ENCODE data around the gene VIPR2. TPM values are rescaled to one million over a fixed set of nuclear protein-coding genes. Genes with fewer than 3 reads are reported as not detected.

Gene VIPR2
- total and polyA plus RNA-seq, 4 donors, result 0.02 to 0.91 (median 0.73) TPM

- Histone ChIP-seq H3K9ac (ENCODE audit: insufficient read depth in 1 of 2, low read length in 2 of 2) (no peak overlapping the region), H3K9me3 (ENCODE audit: control insufficient read depth in 4 of 4, insufficient read depth in 3 of 4, low read length in 3 of 4) (peaks cover 0 to 4% (median 0%) of the 10 kb centered on the region in 4 donors), H3K4me3 (no peak overlapping the region), H3K27ac (ENCODE audit: low read depth in 1 of 2, low read length in 1 of 2) (peak overlapping the region in 1 of 2 donors; percentile 52), H3K4me1 (ENCODE audit: control insufficient read depth in 5 of 5, insufficient read depth in 5 of 5, low read length in 5 of 5) (peaks cover 0 to 14% (median 0%) of the 10 kb centered on the region in 5 donors), H3K36me3 (ENCODE audit: control insufficient read depth in 4 of 4, insufficient read depth in 4 of 4, low read length in 4 of 4) (no peaks in the 10 kb centered on the region), H3K27me3 (ENCODE audit: control insufficient read depth in 3 of 3, insufficient read depth in 3 of 3, low read length in 2 of 3) (peaks cover 4 to 33% (median 27%) of the 10 kb centered on the region in 3 donors)
- no peak for ATAC-seq (ENCODE audit: insufficient read depth, low FRiP score)
- no peak for DNase-seq
- WGBS, 2 donors, result 89 to 91% methylated on average over 23 of the region's 23 CpGs
- no peak for TF ChIP-seq CTCF (IDR thresholded peaks at IDR 0.05; ENCODE audit: control extremely low read depth, extremely low read depth)
Observed at GRCh38 chr7:159140170-159140910, 4.3 kb downstream of the VIPR2 start.

DNA sequence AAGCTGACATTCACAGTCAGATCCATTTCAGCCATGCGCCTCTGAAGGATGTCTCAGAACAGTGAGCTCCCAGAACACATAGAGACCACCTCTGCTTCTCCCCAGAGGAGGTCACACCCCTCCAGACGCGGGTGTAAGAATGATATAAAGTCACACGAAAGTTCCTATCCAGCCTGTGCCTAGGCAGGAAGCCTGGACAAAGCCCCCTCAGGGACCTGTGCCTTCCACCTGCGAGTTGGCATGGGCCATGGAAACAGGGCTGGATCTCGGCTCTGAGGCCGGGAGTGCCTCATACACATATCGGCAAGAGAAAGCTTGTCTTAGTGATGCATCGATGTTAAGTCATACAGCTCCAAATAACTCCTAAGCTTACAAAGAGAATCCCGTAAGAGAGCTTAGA, 5.0 kb downstream of the VIPR2 start:
- DNase-seq, result no peak
- Histone ChIP-seq H3K9me3 (ENCODE audit: control insufficient read depth in 4 of 4, insufficient read depth in 3 of 4, low read length in 3 of 4) (peaks cover 0 to 4% (median 0%) of the 10 kb centered on the region in 4 donors), H3K9ac (ENCODE audit: insufficient read depth in 1 of 2, low read length in 2 of 2) (no peak overlapping the region), H3K27ac (ENCODE audit: low read depth in 1 of 2, low read length in 1 of 2) (no peak overlapping the region), H3K4me3 (no peak overlapping the region), H3K36me3 (ENCODE audit: control insufficient read depth in 4 of 4, insufficient read depth in 4 of 4, low read length in 4 of 4) (no peaks in the 10 kb centered on the region), H3K4me1 (ENCODE audit: control insufficient read depth in 5 of 5, insufficient read depth in 5 of 5, low read length in 5 of 5) (peaks cover 0 to 9% (median 0%) of the 10 kb centered on the region in 5 donors), H3K27me3 (ENCODE audit: control insufficient read depth in 3 of 3, insufficient read depth in 3 of 3, low read length in 2 of 3) (peaks cover 4 to 33% (median 27%) of the 10 kb centered on the region in 3 donors)
- no peak for ATAC-seq (ENCODE audit: insufficient read depth, low FRiP score)
- WGBS, 2 donors, result 93 to 95% methylated on average over 10 of the region's 10 CpGs
- TF ChIP-seq CTCF (IDR thresholded peaks at IDR 0.05; ENCODE audit: control extremely low read depth, extremely low read depth), result no peak

- peaks cover 0 to 4% (median 0%) of the 10 kb centered on the region in 4 donors for H3K9me3 ChIP-seq (ENCODE audit: control insufficient read depth in 4 of 4, insufficient read depth in 3 of 4, low read length in 3 of 4)
- no peak for TF ChIP-seq CTCF (IDR thresholded peaks at IDR 0.05; ENCODE audit: control extremely low read depth, extremely low read depth)
- no peak overlapping the region for H3K4me3 ChIP-seq
- WGBS, 2 donors, result 88 to 96% methylated on average over 10 of the region's 10 CpGs
- DNase-seq (no peak), ATAC-seq (ENCODE audit: insufficient read depth, low FRiP score) (no peak)
- H3K36me3 ChIP-seq (ENCODE audit: control insufficient read depth in 4 of 4, insufficient read depth in 4 of 4, low read length in 4 of 4), result no peaks in the 10 kb centered on the region
- H3K27me3 ChIP-seq (ENCODE audit: control insufficient read depth in 3 of 3, insufficient read depth in 3 of 3, low read length in 2 of 3), result peaks cover 4 to 33% (median 25%) of the 10 kb centered on the region in 3 donors
- peaks cover 0 to 6% (median 0%) of the 10 kb centered on the region in 5 donors for H3K4me1 ChIP-seq (ENCODE audit: control insufficient read depth in 5 of 5, insufficient read depth in 5 of 5, low read length in 5 of 5)
- H3K9ac ChIP-seq (ENCODE audit: insufficient read depth in 1 of 2, low read length in 2 of 2), result no peak overlapping the region
- H3K27ac ChIP-seq (ENCODE audit: low read depth in 1 of 2, low read length in 1 of 2), result no peak overlapping the region
Observed at GRCh38 chr7:159139202-159139601, 5.5 kb downstream of the VIPR2 start.

Data from lung (tissue), 12 donors.